Activated T-helper 17 cell treated with anti-CD3 and anti-CD28 coated beads, Interleukin-2, amount 50 U/mL, for 72 hours (primary cell): ENCODE results near the gene LCN1. TPM values are rescaled to one million over a fixed set of nuclear protein-coding genes. Genes with fewer than 3 reads are reported as not detected.

ENCODE experiments used
- ATAC-seq: fragments of 150-1000 bp; cut with Tn5 transposase; replicated peaks from 2 replicates; pipeline ENCODE4 v1.10.0; 2021; ENCODE audit warnings: mild to moderate bottlenecking, moderate library complexity
- H3K27ac Mint-ChIP-seq: one replicate; pipeline ENCODE4 v1.8.0; 2022; ENCODE audit warnings: mixed read lengths
- H3K27me3 Mint-ChIP-seq: one replicate; pipeline ENCODE4 v1.8.0; 2022; ENCODE audit warnings: mixed read lengths
- H3K36me3 Mint-ChIP-seq: one replicate; pipeline ENCODE4 v1.8.0; 2022; ENCODE audit warnings: low read depth, mild to moderate bottlenecking, mixed read lengths
- H3K4me1 Mint-ChIP-seq: one replicate; pipeline ENCODE4 v1.8.0; 2022; ENCODE audit warnings: mixed read lengths
- H3K4me3 Mint-ChIP-seq: one replicate; pipeline ENCODE4 v1.8.0; 2022; ENCODE audit warnings: mild to moderate bottlenecking, mixed read lengths
- H3K9me3 Mint-ChIP-seq: one replicate; pipeline ENCODE4 v1.8.0; 2022; ENCODE audit warnings: mixed read lengths
- total RNA-seq, 2 donors: library from RNA; stranded (reverse); gene quantifications; one replicate each; pipeline ENCODE4 v1.2.3, GENCODE V29; 2022

Gene LCN1
- total RNA-seq, 2 donors from 2014 or later = not detected

- H3K27me3 Mint-ChIP-seq = peaks cover 5% of the 10 kb centered on the region
- ATAC-seq = no peak
- H3K27ac Mint-ChIP-seq = no peak overlapping the region
- peak overlapping the region; percentile 81 for H3K4me3 Mint-ChIP-seq
- no peaks in the 10 kb centered on the region for H3K9me3 Mint-ChIP-seq
- H3K4me1 Mint-ChIP-seq = no peaks in the 10 kb centered on the region
- H3K36me3 Mint-ChIP-seq = peaks cover 22% of the 10 kb centered on the region
Observed at GRCh38 chr9:135498381-135499126, 22.7 kb upstream of the LCN1 start.

GRCh38 chr9:135499326-135500070 lies 21.7 kb upstream of the LCN1 start:
- no peaks in the 10 kb centered on the region for H3K4me1 Mint-ChIP-seq
- peak overlapping the region; percentile 81 for H3K4me3 Mint-ChIP-seq
- H3K36me3 Mint-ChIP-seq = peaks cover 30% of the 10 kb centered on the region
- no peaks in the 10 kb centered on the region for H3K9me3 Mint-ChIP-seq
- ATAC-seq = peak; percentile 47
- H3K27ac Mint-ChIP-seq = no peak overlapping the region
- H3K27me3 Mint-ChIP-seq = peaks cover 5% of the 10 kb centered on the region

- peaks cover 2% of the 10 kb centered on the region for H3K27me3 Mint-ChIP-seq
- peak; percentile 3 for ATAC-seq
- no peaks in the 10 kb centered on the region for H3K4me1 Mint-ChIP-seq
- peak overlapping the region; percentile 81 for H3K4me3 Mint-ChIP-seq
- peaks cover 36% of the 10 kb centered on the region for H3K36me3 Mint-ChIP-seq
- H3K9me3 Mint-ChIP-seq = no peaks in the 10 kb centered on the region
- H3K27ac Mint-ChIP-seq = peak overlapping the region; percentile 78
Observed at GRCh38 chr9:135500071-135500524, 21.1 kb upstream of the LCN1 start.

GRCh38 chr9:135500525-135501260 lies 20.5 kb upstream of the LCN1 start, which contains the start of gene MRPS2:
Gene MRPS2, plus strand, starts transcription at chr9:135500682. Its CDS starts 29 bp downstream, at chr9:135500711.
- peak; percentile 96 for ATAC-seq
- Mint-ChIP-seq H3K27ac (peak within 1 kb of the TSS; percentile 78), H3K4me3 (peak within 1 kb of the TSS; percentile 81), H3K4me1 (no peaks in the 10 kb centered on the region), H3K36me3 (peaks cover 39% of the 10 kb centered on the region), H3K27me3 (no peaks in the 10 kb centered on the region), H3K9me3 (no peaks in the 10 kb centered on the region)

GRCh38 chr9:135501261-135502167 lies 19.7 kb upstream of the LCN1 start:
- Mint-ChIP-seq H3K27me3 (no peaks in the 10 kb centered on the region), H3K27ac (peak overlapping the region; percentile 77), H3K36me3 (peaks cover 39% of the 10 kb centered on the region), H3K9me3 (no peaks in the 10 kb centered on the region), H3K4me3 (peak overlapping the region; percentile 81), H3K4me1 (no peaks in the 10 kb centered on the region)
- ATAC-seq = no peak

GRCh38 chr9:135502168-135502872 lies 18.9 kb upstream of the LCN1 start:
- H3K36me3 Mint-ChIP-seq = peaks cover 39% of the 10 kb centered on the region
- peak overlapping the region; percentile 77 for H3K27ac Mint-ChIP-seq
- no peaks in the 10 kb centered on the region for H3K27me3 Mint-ChIP-seq
- ATAC-seq = no peak
- peak overlapping the region; percentile 81 for H3K4me3 Mint-ChIP-seq
- no peaks in the 10 kb centered on the region for H3K9me3 Mint-ChIP-seq
- no peaks in the 10 kb centered on the region for H3K4me1 Mint-ChIP-seq

GRCh38 chr9:135502873-135503321 lies 18.3 kb upstream of the LCN1 start:
- no peaks in the 10 kb centered on the region for H3K27me3 Mint-ChIP-seq
- no peaks in the 10 kb centered on the region for H3K4me1 Mint-ChIP-seq
- H3K4me3 Mint-ChIP-seq = peak overlapping the region; percentile 81
- no peaks in the 10 kb centered on the region for H3K9me3 Mint-ChIP-seq
- peaks cover 39% of the 10 kb centered on the region for H3K36me3 Mint-ChIP-seq
- no peak for ATAC-seq
- H3K27ac Mint-ChIP-seq = peak overlapping the region; percentile 77

- no peak overlapping the region for H3K4me3 Mint-ChIP-seq
- no peaks in the 10 kb centered on the region for H3K9me3 Mint-ChIP-seq
- H3K36me3 Mint-ChIP-seq = peaks cover 39% of the 10 kb centered on the region
- ATAC-seq = no peak
- H3K4me1 Mint-ChIP-seq = no peaks in the 10 kb centered on the region
- H3K27me3 Mint-ChIP-seq = no peaks in the 10 kb centered on the region
- H3K27ac Mint-ChIP-seq = no peak overlapping the region
Observed at GRCh38 chr9:135503371-135504261, 17.6 kb upstream of the LCN1 start.

GRCh38 chr9:135504262-135505243 lies 16.7 kb upstream of the LCN1 start:
- ATAC-seq = peak; percentile 18
- H3K4me3 Mint-ChIP-seq = no peak overlapping the region
- H3K36me3 Mint-ChIP-seq = peaks cover 39% of the 10 kb centered on the region
- H3K9me3 Mint-ChIP-seq = peaks cover 5% of the 10 kb centered on the region
- no peaks in the 10 kb centered on the region for H3K4me1 Mint-ChIP-seq
- no peak overlapping the region for H3K27ac Mint-ChIP-seq
- no peaks in the 10 kb centered on the region for H3K27me3 Mint-ChIP-seq

GRCh38 chr9:135505406-135506187 lies 15.6 kb upstream of the LCN1 start:
- Mint-ChIP-seq H3K4me1 (no peaks in the 10 kb centered on the region), H3K36me3 (peaks cover 39% of the 10 kb centered on the region)
- ATAC-seq = no peak

More at GRCh38 chr9:135505406-135506187, 15.6 kb upstream of the LCN1 start:
- Mint-ChIP-seq H3K9me3 (peaks cover 5% of the 10 kb centered on the region), H3K27me3 (no peaks in the 10 kb centered on the region), H3K4me3 (no peak overlapping the region), H3K27ac (no peak overlapping the region)
